HG02981 (cell line): ENCODE data around the gene SBNO1.
"Not testable (repeated sequence)": the region's sequence is repeated elsewhere in the genome, so short reads cannot be mapped to it uniquely, and the experiment has no call there.

ENCODE experiments used
- ATAC-seq: cut with Tn5 transposase; IDR thresholded peaks from one replicate; pipeline ENCODE4 v1.9.1; 2021; ENCODE audit warnings: mild to moderate bottlenecking, moderate library complexity; ENCODE audit not compliant: unreplicated experiment

Gene SBNO1

DNA sequence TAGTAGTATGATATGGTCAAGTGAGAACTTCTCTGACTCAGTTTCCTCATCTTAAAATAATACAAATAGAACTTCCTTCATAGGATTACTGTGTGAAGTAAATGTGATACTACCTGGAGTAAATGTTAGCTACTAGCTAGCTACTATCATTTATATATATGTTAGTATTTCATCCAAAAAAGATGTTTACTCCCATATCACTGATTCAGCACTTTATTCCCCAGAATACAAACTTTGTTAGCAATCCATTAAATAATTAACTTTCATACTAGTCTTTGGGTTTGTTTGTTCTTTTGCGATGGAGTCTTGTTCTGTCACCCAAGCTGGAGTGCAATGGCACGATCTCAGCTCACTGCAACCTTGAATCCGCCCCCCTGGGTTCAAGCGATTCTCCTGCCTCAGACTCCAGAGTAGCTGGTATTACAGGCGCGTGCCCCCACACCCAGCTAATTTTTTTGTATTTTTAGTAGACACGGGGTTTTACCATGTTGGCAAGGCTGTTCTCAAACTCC is 8.4 kb downstream of the SBNO1 start:
- no peak for ATAC-seq

DNA sequence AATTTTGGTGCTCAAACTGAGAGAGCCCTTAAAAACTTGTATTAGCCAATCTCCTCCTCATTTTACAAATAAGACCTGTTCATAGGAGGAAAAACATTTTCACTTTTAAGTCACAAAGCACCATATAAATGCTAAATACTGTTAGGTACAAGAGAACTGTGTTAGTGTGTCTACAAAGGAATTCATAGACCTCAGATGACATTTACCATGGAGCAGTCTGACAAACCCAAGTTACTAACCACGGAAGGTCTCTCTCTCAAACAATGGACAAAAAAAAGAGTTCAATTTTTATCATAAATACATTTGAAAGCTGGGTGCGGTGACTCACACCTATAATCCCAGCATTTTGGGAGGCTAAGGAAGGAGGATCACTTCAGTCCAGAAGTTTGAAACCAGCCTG is 10.0 kb downstream of the SBNO1 start:
- no peak for ATAC-seq

DNA sequence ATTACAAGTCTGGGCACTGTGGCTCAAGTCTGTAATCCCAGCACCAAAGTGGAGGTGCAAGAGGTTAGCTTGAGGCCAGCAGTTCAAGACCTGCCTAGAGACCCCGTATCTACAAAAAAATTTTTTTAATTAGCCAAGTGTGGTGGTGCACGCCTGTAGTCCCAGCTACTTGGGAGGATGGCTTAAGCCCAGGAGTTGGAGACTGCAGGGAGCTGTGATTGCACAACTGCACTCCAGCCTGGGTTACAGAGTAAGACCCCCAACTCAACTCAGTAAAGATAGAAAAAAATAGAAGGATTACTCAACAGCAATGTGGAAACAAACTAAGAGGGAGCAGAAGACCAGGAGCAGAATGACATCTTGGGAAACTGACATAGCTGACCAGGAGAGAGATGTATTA is 13.3 kb downstream of the SBNO1 start:
- ATAC-seq: no peak

DNA sequence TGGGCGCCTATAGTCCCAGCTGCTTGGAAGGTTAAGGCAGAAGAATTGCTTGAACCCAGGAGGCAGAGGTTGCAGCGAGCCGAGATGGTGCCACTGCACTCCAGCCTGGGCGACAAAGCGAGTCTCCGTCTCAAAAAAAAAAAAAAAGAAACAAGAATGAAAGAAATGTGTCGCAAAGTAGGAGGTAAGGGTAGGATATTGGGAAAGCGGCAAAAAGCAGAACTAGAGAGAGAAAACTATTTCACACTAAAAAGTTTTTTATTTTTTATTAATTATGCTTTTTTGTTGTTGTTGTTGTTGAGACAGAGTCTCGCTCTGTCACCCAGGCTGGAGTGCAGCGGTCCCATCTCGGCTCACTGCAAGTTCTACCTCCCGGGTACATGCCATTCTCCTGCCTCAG is 17.7 kb downstream of the SBNO1 start:
- ATAC-seq: no peak

DNA sequence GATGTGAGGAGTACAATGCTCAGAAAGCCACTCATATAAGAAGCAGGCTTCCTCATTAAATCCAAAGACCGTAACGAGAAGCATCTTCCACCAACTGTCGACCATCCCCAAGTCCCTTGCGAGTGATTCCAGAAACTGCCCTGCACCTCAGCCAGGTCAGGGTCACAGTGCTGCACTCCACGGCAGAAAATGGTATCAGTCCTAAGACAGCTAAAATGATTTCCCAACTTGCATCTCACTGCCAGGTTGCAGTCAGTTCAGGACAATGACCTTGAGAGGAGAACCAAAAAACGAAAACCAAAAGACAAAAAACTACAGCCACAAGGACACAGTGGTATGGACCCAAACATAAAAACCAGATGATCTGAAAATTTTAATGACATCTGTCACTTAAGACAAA is 20.6 kb downstream of the SBNO1 start:
- no peak for ATAC-seq

DNA sequence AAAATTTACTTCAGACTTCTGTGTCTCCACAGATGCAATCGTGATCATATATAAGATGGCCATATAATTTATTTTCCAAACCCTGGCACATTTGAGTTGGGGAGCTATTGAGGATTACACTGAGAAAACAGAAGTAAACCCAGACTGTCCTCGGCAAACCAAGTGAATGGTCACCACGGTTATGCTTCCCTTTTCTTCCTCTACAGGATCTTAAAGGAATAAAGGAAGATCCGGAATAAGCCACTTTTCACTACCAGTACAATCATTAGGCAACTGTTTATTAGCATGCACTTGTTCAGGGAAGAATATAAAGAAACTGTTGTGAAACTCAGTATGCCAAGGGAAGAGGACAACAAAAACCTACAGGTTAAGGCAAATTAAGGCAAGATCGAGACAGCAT is 27.6 kb downstream of the SBNO1 start:
- ATAC-seq: no peak

DNA sequence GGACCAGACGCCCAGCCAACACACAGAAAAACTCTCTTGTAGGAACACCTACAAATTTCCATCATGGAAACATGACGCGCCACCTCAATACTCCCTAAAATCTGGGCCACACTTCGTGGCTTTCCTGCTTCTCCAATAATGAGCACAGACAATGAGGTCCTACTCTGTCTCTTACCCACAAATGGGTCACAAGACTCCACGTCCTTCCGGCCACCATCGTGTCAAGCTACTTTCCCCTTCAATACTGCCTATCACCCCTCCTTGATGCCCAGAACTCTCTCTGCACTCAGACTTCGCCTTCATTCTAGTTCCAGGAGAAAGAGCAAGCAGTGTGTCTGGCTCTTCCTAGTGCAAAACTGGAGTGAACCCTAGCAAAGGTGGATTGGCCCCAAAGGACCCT is 28.1 kb downstream of the SBNO1 start:
- ATAC-seq: no peak

DNA sequence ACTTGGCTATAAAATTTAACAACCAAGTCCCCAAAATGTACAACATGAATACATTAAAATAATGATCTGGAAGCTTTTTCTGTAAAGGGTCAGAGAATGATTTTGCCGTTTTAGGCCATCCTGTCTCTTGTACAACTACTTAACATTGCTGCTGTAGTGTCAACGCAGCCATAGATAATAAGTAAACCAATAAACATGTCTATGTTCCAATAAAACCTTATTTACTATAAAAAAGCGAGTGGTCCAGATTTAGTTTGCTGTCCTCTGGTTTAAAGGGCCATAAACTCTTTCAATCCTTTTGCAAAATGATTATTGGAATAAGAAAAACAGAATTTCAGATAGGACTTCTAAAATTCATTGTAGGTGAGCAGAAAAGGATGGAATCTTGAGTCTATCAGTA is 29.2 kb downstream of the SBNO1 start:
- no peak for ATAC-seq

DNA sequence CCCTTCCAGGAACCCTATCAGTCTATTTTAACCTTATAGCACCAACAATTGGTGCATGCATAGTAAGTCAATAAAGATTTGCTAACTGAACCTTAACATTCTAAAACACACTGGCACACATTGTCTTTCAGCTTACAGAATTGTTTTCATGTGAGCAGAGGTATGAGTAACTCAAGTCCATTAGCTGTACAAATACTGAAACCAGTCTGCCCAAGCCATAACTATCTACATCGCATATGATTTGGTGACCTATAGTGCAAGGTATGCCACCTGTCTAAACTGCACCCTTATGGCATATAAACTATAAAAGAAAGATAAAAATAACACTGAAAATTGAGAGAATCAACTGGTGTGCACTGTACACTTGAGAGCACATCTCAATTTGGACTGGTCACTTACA is 34.8 kb downstream of the SBNO1 start:
- no peak for ATAC-seq

DNA sequence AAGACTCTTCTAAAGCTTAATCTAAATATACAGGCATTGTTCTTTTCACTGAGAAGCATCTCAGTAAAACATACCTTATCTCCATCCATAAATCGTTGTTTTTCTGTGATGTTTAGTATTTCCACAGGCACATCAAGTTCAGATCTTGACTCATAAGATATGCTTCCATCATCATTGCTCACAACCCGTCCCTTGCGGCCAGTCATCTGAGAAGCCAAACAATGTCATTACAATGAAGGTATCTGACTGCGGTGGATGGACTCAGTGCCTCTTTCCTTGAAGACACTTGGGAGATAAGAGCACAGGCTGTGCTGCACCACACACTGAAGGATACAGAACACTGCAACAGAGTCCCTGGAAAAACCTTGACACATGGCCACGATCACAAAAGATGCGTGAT is 44.8 kb downstream of the SBNO1 start:
- ATAC-seq: no peak

DNA sequence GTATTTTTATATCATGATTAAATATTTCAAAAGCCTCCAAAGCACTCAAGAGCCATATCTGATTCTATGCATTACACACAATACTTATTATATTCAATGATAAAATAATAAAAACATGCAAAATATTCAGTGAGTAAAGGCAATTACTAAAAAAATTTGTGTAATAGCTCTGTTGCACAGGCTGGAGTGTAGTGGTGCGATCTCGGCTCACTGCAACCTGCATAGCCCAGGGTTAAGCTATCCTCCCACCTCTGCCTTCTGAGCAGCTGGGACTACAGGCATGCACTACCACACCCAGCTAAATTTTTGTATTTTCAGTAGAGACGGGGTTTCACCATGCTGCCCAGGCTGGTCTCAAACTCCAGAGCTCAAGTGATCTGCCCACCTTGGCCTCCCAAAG is 45.4 kb downstream of the SBNO1 start:
- ATAC-seq: no peak

DNA sequence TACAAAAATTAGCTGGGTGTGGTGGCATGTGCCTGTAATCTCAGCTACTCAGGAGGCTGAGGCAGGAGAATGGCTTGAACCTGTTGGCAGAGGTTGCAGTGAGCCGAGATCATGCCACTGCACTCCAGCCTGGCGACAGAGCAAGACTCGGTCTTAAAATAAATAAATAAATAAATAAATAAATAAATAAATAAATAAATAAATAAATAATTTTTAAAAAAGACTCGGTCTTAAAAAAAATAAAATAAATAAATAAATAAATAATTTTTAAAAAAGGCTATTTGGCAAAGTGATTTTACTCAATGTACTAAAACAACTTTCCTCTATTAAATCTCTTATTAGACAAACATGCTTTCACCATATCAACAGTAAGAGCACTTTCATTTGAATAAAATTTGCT is 51.6 kb downstream of the SBNO1 start:
- not testable (repeated sequence) for ATAC-seq

DNA sequence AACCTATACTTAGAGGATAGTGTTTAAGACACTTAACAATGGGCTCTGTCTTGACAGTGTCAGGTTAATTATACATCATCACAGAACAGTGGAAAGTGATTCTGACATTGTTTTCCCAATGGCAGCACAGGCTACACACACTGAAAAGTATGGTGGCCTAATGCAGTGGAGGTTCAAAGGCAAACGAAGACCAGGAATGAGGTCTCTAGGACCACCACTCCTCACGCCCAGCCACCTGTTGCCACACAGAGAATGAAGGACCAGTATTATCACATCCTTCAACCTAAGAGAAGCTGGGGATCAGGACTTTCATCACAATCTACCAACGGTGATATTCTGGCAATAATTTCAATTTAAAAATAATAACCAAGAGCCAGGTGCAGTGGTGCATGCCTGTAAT is 58.4 kb downstream of the SBNO1 start:
- ATAC-seq: no peak

DNA sequence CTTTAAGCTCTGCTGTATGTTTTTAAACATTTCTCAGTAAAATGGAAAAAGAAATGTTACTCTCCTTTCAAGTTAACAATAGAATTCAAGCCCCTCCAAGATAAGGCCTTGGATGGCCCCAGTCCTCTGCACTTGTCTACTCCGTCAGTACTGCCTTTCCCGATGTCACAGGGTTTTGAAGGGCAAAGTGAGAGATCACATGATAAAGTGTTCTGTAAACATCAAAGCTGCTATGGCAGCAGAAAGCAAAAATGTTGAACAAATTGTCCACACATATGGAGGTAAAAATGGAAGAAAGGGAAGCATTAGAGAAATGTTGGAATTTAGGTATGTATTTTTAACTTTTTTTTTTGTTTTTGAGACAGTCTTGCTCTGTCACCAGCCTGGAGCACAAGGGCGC is 59.5 kb downstream of the SBNO1 start:
- no peak for ATAC-seq

DNA sequence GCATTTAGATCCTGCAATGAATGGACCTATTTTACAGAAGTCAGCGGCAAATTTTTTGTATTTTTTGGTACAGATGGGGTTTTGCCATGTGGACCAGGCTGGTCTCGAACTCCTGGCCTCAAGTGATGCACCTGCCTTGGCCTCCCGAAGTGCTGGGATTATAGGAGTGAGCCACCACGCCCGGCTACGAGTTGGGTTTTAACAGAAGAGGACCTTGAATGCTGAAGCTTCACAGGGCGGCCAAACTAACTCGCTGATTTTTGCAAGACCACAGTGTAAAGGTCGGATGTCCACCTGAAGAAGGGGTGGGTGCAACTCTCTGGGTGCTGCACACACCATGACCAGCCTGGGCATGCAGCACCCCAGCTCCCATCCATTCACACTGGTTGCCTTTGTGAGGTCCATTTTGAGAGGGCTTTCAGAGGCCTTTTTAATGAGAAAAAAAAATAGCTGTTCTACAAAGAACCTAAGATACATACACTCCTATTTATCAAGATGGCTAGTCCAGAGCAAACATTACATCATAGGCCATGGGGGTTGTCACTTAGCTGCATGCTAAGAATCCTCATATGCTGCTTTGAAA is 71.4 kb downstream of the SBNO1 start:
- no peak for ATAC-seq

DNA sequence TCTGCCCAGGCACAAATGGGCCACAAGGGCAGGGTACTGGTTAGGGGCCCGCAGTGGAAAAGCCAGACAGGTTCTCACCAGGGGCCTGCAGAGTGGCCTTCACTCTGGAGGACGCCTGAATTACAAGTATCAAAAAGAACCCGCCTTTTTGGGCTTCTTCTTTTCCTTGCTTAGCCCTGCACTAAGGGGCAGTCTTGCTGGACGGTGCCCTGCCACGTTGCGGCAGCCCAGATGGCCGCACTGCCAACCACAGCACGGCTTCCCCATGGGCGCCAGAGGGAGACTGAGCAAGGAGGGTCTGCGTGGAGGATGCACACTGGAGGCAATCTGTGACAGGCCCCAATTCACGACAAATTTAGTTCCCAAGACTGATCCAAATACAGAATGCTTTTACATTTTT is 74.7 kb downstream of the SBNO1 start:
- no peak for ATAC-seq

DNA sequence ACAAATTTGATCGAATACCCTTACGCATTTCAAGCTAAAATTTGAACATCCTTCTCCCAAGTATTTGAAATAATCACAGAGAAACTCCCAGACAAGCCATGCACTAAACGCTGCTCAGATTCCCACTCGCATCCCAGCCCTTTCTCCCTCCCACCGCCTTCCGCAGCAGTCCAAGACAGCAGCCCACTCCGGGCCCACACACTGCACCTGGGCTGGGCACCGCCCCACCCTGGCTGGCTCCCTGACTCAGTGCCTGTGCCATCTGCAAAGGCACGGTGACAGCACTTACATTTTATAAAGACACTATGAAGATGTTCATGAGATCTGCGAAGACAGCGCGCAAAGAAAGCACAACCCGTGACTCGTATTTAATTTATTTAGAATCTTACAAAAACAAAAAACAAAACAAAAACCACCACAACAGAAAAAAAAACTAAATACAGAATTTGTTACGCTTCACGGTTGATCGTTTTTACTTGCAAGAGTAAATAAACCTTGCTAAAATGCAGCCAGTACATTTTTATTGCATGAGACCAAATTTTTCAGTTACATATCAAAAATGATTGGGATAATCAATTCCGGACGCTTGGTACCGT is 75.8 kb downstream of the SBNO1 start:
- no peak for ATAC-seq

DNA sequence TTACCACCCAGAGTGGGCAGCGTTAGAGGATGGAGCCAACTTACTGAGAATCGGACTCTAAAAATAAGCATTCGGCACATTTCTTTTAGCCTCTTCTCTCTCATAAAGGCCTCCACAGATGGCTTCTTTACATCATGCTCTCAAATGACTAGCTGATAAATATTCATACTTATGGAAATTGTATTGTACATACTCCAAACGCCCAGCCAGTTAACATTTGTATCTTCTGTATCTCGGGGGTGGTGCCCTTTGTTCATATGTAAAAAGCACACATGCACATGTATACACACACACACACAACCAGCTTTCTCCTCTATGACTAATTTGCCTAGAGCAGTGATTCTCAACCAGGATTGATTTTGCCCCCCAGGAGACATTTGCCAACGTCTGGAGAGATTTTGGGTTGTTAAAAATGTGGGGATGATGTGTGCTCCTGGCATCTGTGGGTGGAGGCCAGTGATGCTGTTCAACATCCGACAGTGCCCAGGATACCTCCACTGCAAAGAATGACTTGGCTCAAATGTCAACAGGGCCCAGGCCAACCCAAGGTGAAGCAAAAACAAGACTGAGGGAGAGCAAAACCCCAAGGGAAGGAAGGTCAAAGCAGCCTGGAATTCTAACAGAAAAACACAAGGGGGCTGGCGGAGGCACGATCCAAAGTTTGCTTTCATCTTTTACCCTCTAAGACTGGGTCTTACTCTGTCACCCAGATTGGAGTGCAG is 77.8 kb downstream of the SBNO1 start:
- no peak for ATAC-seq

DNA sequence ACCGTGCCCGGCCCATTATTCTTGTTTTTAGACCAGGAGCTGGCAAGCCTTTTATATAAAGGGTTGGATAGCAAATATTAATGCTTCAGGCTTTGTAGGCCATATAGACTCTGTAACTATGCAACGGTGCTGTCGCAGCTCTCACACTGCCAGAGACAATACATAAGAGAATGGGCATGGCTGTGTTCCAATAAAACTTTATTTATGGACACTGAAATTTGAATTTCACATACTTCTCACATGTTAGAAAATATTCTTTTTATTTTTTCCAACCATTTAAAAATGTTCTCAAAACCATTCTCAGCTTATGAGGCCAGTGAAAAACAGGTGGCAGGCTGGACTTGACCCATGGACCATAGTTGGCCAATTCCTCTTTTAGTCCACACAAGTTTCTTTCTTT is 80.0 kb downstream of the SBNO1 start:
- ATAC-seq: no peak

DNA sequence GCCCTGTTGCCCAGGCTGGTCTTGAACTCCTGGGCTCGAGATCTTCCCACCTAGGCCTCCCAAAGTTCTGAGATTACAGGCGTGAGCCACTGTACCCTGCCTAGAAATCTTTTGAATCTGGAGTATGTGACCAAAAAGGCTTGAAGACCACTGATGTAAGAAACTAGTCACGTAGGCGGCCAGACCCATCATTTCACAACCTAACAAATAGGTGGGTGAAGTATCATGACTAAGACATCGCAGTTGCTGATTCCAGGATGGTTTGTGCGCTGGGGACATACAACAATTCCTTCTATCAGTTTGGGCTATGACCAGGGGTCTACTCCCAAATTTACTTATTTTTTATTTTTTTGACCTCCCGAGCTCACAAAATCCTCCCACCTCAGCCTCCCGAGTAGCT is 81.2 kb downstream of the SBNO1 start:
- no peak for ATAC-seq

DNA sequence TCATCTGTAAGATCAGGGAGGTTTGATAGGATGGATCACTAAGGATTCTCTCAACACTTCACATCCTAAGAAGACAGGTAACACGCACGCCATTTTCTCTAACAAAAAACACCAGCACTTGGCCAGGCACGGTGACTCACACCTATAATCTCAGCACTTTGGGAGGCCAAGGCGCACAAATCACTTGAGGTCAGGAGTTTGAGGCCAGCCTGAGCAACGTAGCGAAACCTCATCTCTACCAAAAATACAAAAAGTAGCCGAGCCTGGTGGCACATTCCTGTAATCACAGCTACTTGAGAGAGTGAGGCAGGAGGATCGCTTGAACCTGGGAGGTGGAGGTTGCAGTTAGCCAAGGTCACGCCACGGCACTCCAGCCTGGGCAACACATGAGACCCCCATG is 82.5 kb downstream of the SBNO1 start:
- ATAC-seq: no peak

DNA sequence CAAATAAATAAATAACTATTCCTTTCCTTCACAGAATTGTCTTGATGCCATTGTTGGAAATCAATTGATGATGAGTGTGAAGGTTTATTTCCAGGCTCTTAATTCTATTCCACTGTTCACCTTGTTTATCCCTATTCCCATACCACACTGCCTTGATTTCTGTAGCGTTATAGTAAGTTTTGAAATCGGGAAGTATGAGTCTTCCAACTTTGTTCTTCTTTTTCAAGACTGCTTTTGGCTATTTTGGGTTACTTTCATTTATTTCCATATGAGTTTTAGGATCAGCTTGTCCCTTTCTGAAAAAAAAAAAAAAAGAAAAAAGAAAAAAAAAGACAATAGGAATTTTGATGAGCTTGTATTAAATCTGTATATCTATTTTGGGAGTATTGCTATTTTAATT is 83.7 kb downstream of the SBNO1 start:
- no peak for ATAC-seq
